ENCODE data around the gene ATP8A2. TPM values are rescaled to one million over a fixed set of nuclear protein-coding genes. Genes with fewer than 3 reads are reported as not detected.
"Not testable (repeated sequence)": the region's sequence is repeated elsewhere in the genome, so short reads cannot be mapped to it uniquely, and the experiment has no call there.

ATP8A2 gene
- total and polyA plus RNA-seq, 3 donors from 2014 or later, result 14.2 to 38.3 (median 16.5) TPM

- H3K4me3 ChIP-seq, result no peak overlapping the region
- TF ChIP-seq POLR2A (IDR thresholded peaks at IDR 0.05) (no peak), CTCF (IDR thresholded peaks at IDR 0.05) (no peak)
- no peaks in the 10 kb centered on the region for H3K9me3 ChIP-seq
- H3K27ac ChIP-seq, result no peak overlapping the region
- intact Hi-C loops (cut with DNase I; ENCODE audit: low total_unique reads), result no loop called here
- H3K27me3 ChIP-seq, result no peaks in the 10 kb centered on the region
- 87 to 96% methylated on average over 4 of the region's 4 CpGs for WGBS, 2 donors
- no peak for DNase-seq
- no peaks in the 10 kb centered on the region for H3K36me3 ChIP-seq (ENCODE audit: low read depth, missing control alignments)
- no peaks in the 10 kb centered on the region for H3K4me1 ChIP-seq
These were observed 18.4 kb upstream of the ATP8A2 start for GRCh38 chr13:25353344-25353743.

GRCh38 chr13:25354377-25354776 is 17.4 kb upstream of the ATP8A2 start:
- Histone ChIP-seq H3K27ac (no peak overlapping the region), H3K9me3 (no peaks in the 10 kb centered on the region), H3K4me3 (no peak overlapping the region), H3K36me3 (ENCODE audit: low read depth, missing control alignments) (no peaks in the 10 kb centered on the region), H3K27me3 (no peaks in the 10 kb centered on the region), H3K4me1 (no peaks in the 10 kb centered on the region)
- 88 to 89% methylated on average over 6 of the region's 6 CpGs for WGBS, 2 donors
- TF ChIP-seq POLR2A (IDR thresholded peaks at IDR 0.05), result no peak
- TF ChIP-seq CTCF (IDR thresholded peaks at IDR 0.05), result no peak
- DNase-seq, result no peak
- intact Hi-C loops (cut with DNase I; ENCODE audit: low total_unique reads), result no loop called here

GRCh38 chr13:25360443-25360842 is 11.3 kb upstream of the ATP8A2 start:
- H3K36me3 ChIP-seq (ENCODE audit: low read depth, missing control alignments); H3K4me3 ChIP-seq; H3K27ac ChIP-seq; H3K9me3 ChIP-seq; intact Hi-C loops (cut with DNase I; ENCODE audit: low total_unique reads); H3K4me1 ChIP-seq; H3K27me3 ChIP-seq; DNase-seq: not testable (repeated sequence)
- WGBS, 2 donors, result 91 to 99% methylated on average over 6 of the region's 6 CpGs

GRCh38 chr13:25365720-25366235 is 6.0 kb upstream of the ATP8A2 start:
- 58 to 74% methylated on average over 30 to 32 of the region's 32 CpGs for WGBS, 2 donors
- H3K4me3 ChIP-seq, result peak overlapping the region in 1 of 2 donors; percentile 0

GRCh38 chr13:25371158-25371874 is 458 bp upstream of the ATP8A2 start:
- TF ChIP-seq CTCF (IDR thresholded peaks at IDR 0.05), result no peak
- no peak for TF ChIP-seq POLR2A (IDR thresholded peaks at IDR 0.05)
- no peak overlapping the region for H3K27ac ChIP-seq
- no peaks in the 10 kb centered on the region for H3K9me3 ChIP-seq
- no peaks in the 10 kb centered on the region for H3K27me3 ChIP-seq
- intact Hi-C loops (cut with DNase I; ENCODE audit: low total_unique reads), result no loop called here
- 22 to 30% methylated on average over 16 to 20 of the region's 20 CpGs for WGBS, 2 donors
- DNase-seq, result no peak
- no peaks in the 10 kb centered on the region for H3K36me3 ChIP-seq (ENCODE audit: low read depth, missing control alignments)
- H3K4me1 ChIP-seq, result no peaks in the 10 kb centered on the region
- peak overlapping the region in 1 of 2 donors; percentile 48 for H3K4me3 ChIP-seq

More at GRCh38 chr13:25365720-25366235, 6.0 kb upstream of the ATP8A2 start:
- no peak for DNase-seq
- Histone ChIP-seq H3K36me3 (ENCODE audit: low read depth, missing control alignments) (no peaks in the 10 kb centered on the region), H3K27me3 (no peaks in the 10 kb centered on the region), H3K27ac (no peak overlapping the region), H3K4me1 (no peaks in the 10 kb centered on the region), H3K9me3 (no peaks in the 10 kb centered on the region)
- intact Hi-C loops (cut with DNase I; ENCODE audit: low total_unique reads), result no loop called here
- no peak for TF ChIP-seq POLR2A (IDR thresholded peaks at IDR 0.05)
- no peak for TF ChIP-seq CTCF (IDR thresholded peaks at IDR 0.05)

Data from testis (tissue), 3 donors.